Activated CD4-positive, alpha-beta T cell treated with anti-CD3 and anti-CD28 coated beads, Interleukin-2, amount 50 U/mL, for 24 hours (primary cell): Measurements from ENCODE around the gene INVS.
"Not testable (repeated sequence)": the region's sequence is repeated elsewhere in the genome, so short reads cannot be mapped to it uniquely, and the experiment has no call there.

Source experiments
- DNase-seq, 2 donors: peaks; one replicate each; pipeline ENCODE4 v3.0.0-alpha.2; 2020; ENCODE audit warnings: low read depth in 1 of 2, low spot score in 1 of 2

Gene INVS

GRCh38 chr9:100084128-100084453 is 15.0 kb upstream of the INVS start:
- DNase-seq, result no peak

GRCh38 chr9:100084734-100085133 is 14.3 kb upstream of the INVS start:
- no peak for DNase-seq

- no peak for DNase-seq
Measured at GRCh38 chr9:100086097-100086635, 12.9 kb upstream of the INVS start.

- DNase-seq, result no peak
Measured at GRCh38 chr9:100087218-100087617, 11.8 kb upstream of the INVS start.

- DNase-seq, result no peak
Measured at GRCh38 chr9:100088202-100088601, 10.8 kb upstream of the INVS start.

GRCh38 chr9:100090880-100091279 is 8.2 kb upstream of the INVS start:
- no peak for DNase-seq

GRCh38 chr9:100091650-100092049 is 7.4 kb upstream of the INVS start:
- no peak for DNase-seq

GRCh38 chr9:100092066-100092465 is 7.0 kb upstream of the INVS start:
- DNase-seq, result no peak

- DNase-seq, result not testable (repeated sequence)
Measured at GRCh38 chr9:100094411-100094810, 4.6 kb upstream of the INVS start.

GRCh38 chr9:100096378-100096916 is 2.6 kb upstream of the INVS start:
- DNase-seq, result no peak

GRCh38 chr9:100098046-100098886 is 777 bp upstream of the INVS start:
- DNase-seq, result peak in 1 of 2 donors; percentile 7

GRCh38 chr9:100099722-100100042 is 639 bp downstream of the INVS start:
- DNase-seq, result no peak

GRCh38 chr9:100100146-100100667 is 1.2 kb downstream of the INVS start:
- DNase-seq, result no peak

- no peak for DNase-seq
Measured at GRCh38 chr9:100101608-100102007, 2.6 kb downstream of the INVS start.

- DNase-seq, result no peak
Measured at GRCh38 chr9:100104314-100104713, 5.3 kb downstream of the INVS start.

GRCh38 chr9:100105861-100106260 is 6.8 kb downstream of the INVS start:
- no peak for DNase-seq

GRCh38 chr9:100106616-100107015 is 7.6 kb downstream of the INVS start:
- DNase-seq, result no peak

GRCh38 chr9:100108559-100108958 is 9.5 kb downstream of the INVS start:
- DNase-seq, result no peak

- no peak for DNase-seq
Measured at GRCh38 chr9:100111235-100111634, 12.2 kb downstream of the INVS start.

GRCh38 chr9:100112677-100113336 is 13.8 kb downstream of the INVS start:
- DNase-seq, result no peak

GRCh38 chr9:100117316-100117715 is 18.3 kb downstream of the INVS start:
- no peak for DNase-seq

GRCh38 chr9:100120286-100120685 is 21.2 kb downstream of the INVS start:
- no peak for DNase-seq
